ENCODE measurements around the gene METRN. TPM values are rescaled to one million over a fixed set of nuclear protein-coding genes. Genes with fewer than 3 reads are reported as not detected.

Gene METRN
- total and polyA plus RNA-seq, 2 donors (not counting 1 experiment from before 2014, with no cell fraction given) = 6.9 to 10.4 TPM

DNA sequence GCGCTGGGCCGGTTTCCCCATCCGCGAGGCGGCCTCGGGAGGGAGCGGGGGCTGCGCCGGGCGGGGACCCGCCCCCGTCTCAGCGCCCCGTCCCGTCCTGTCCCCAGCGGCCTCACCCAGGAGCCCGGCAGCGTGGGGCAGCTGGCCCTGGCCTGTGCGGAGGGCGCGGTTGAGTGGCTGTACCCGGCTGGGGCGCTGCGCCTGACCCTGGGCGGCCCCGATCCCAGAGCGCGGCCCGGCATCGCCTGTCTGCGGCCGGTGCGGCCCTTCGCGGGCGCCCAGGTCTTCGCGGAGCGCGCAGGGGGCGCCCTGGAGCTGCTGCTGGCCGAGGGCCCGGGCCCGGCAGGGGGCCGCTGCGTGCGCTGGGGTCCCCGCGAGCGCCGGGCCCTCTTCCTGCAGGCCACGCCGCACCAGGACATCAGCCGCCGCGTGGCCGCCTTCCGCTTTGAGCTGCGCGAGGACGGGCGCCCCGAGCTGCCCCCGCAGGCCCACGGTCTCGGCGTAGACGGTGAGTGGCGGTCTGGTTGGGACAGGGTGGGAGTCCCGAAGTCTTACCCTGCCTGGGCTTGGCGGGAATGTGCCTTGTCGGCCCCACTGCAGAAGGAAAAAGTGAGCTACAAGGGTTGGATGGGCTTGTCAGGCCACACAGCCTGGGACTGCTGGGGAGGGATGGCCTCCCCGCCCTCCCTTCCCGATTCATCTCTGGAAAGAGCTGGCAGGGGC is 720 bp downstream of the METRN start:
- H3K4me1 Mint-ChIP-seq = peaks cover 13% of the 10 kb centered on the region
- H3K27ac ChIP-seq (ENCODE audit: low read length in 2 of 2) = no peak overlapping the region
- H3K4me3 ChIP-seq (ENCODE audit: control extremely low read depth in 1 of 5, extremely low read depth in 1 of 5, insufficient read depth in 1 of 5, low read depth in 2 of 5, low read length in 4 of 5) = peak overlapping the region in 4 of 5 experiments; percentile 8 to 61 (median 54)
- peak overlapping the region; percentile 95 for H3K4me2 ChIP-seq (replicated peaks; ENCODE audit: low read depth, low read length, poor library complexity, severe bottlenecking)
- no peaks in the 10 kb centered on the region for H3K79me2 ChIP-seq (ENCODE audit: control insufficient read depth, insufficient read depth, low read length)
- H2AFZ ChIP-seq (ENCODE audit: insufficient read depth, low read depth, low read length, poor library complexity, severe bottlenecking) = peak overlapping the region; percentile 77
- H3K4me1 ChIP-seq (ENCODE audit: control insufficient read depth in 2 of 2, insufficient read depth in 2 of 2, low read length in 2 of 2) = peaks cover 21 to 34% of the 10 kb centered on the region in 2 donors
- CTCF ChIA-PET = interaction anchor here (0.9 to 7.6 kb wide), 7 partner anchors 8 to 70 kb away, joined by 3 to 94 read pairs (median 9); partner anchors contain the start of genes CCDC78, CHTF18, CIAO3 and RPUSD1
- intact Hi-C loops (cut with micrococcal nuclease) = loop anchor here (5.0 kb wide), 1 partner anchor 257 kb away; the partner anchor contains the start of gene LMF1
- H4K20me1 ChIP-seq (ENCODE audit: control insufficient read depth, insufficient read depth, low read length, poor library complexity, severe bottlenecking) = peaks cover 11% of the 10 kb centered on the region
- H3K9ac ChIP-seq (ENCODE audit: low read length) = peak overlapping the region; percentile 61
- peaks cover 0 to 12% (median 0%) of the 10 kb centered on the region in 3 donors for H3K9me3 ChIP-seq (ENCODE audit: control extremely low read depth in 1 of 3, control insufficient read depth in 2 of 3, insufficient read depth in 1 of 3, low read length in 2 of 3)
- POLR2A ChIA-PET = interaction anchor here (1.4 to 2.1 kb wide), 3 partner anchors 10 to 25 kb away, joined by 4 to 11 read pairs (median 8); partner anchors contain the start of genes CCDC78 and CIAO3
- ATAC-seq (ENCODE audit: low read depth) (peak; percentile 8), DNase-seq (peak; percentile 56)
- H3K27me3 Mint-ChIP-seq = peaks cover 10% of the 10 kb centered on the region
- H3K4me3 Mint-ChIP-seq = peak overlapping the region; percentile 72
- no peak overlapping the region for H3K27ac Mint-ChIP-seq
- no peaks in the 10 kb centered on the region for H3K36me3 ChIP-seq (replicated peaks in 1 of 2; ENCODE audit: control extremely low read depth in 1 of 2, control insufficient read depth in 1 of 2, extremely low read depth in 1 of 2, insufficient read depth in 2 of 2, low read length in 1 of 2)
- H3K9me3 Mint-ChIP-seq (ENCODE audit: insufficient read depth) = no peaks in the 10 kb centered on the region
- TF ChIP-seq, protein P1, sequence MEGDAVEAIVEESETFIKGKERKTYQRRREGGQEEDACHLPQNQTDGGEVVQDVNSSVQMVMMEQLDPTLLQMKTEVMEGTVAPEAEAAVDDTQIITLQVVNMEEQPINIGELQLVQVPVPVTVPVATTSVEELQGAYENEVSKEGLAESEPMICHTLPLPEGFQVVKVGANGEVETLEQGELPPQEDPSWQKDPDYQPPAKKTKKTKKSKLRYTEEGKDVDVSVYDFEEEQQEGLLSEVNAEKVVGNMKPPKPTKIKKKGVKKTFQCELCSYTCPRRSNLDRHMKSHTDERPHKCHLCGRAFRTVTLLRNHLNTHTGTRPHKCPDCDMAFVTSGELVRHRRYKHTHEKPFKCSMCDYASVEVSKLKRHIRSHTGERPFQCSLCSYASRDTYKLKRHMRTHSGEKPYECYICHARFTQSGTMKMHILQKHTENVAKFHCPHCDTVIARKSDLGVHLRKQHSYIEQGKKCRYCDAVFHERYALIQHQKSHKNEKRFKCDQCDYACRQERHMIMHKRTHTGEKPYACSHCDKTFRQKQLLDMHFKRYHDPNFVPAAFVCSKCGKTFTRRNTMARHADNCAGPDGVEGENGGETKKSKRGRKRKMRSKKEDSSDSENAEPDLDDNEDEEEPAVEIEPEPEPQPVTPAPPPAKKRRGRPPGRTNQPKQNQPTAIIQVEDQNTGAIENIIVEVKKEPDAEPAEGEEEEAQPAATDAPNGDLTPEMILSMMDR (IDR thresholded peaks at IDR 0.05) = peak; percentile 12
- no peak for TF ChIP-seq EZH2 (IDR thresholded peaks at IDR 0.05; ENCODE audit: borderline replicate concordance, insufficient read depth, low read depth, low read length, poor library complexity, severe bottlenecking)
- H3K27me3 ChIP-seq (replicated peaks in 1 of 4; ENCODE audit: control extremely low read depth in 1 of 4, control insufficient read depth in 3 of 4, insufficient read depth in 4 of 4, low read length in 3 of 4) = peaks cover 0 to 36% (median 14%) of the 10 kb centered on the region in 4 experiments
- WGBS (ENCODE audit: insufficient coverage) = 2% methylated on average over 74 of the region's 74 CpGs
